Camera-type eye (tissue), 1 donor: ENCODE results near the gene GAR1. TPM values are rescaled to one million over a fixed set of nuclear protein-coding genes. Genes with fewer than 3 reads are reported as not detected.

Experiments used
- total RNA-seq: library from RNA; depleted of rRNA; stranded (reverse); fragments of >200 nt; gene quantifications from one replicate; pipeline ENCODE4 v1.2.3, GENCODE V29; 2014

The GAR1 gene
- 13.9 TPM for total RNA-seq

GRCh38 chr4:109815151-109816081, at the start of gene GAR1:
TSS of gene GAR1 (plus strand) at chr4:109815762. CDS start at chr4:109816165, 403 bp downstream.

GRCh38 chr4:109801895-109802319, 13.7 kb upstream of the GAR1 start, which contains the start of gene CFI:
TSS of gene CFI (minus strand) at chr4:109801999. CDS start at chr4:109801971, 28 bp downstream.

DNA sequence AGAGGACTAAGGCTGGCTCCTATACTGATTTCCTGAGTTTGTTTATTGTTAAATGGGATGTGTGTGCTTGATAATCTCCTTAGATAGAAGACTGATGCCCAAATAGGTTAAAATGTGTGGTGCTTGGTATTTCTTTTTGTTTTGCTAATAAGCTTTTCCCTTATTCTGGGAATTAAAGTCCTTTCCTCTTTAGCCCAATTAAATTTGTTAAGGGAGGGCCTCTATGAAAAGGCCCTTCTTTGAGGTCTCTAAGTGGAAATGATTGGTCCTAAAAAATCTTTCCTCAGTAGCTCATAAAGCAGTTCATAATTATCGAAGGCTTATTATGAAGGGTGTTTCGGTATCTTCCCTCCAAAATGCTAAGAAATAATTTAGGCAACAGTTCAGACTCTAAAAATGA, 12.1 kb downstream of the GAR1 start, which contains the start of gene RRH:
Gene RRH (plus strand): TSS at position 301 of the 400 bp plus-strand sequence. CDS start 56 bp downstream, at position 357.

DNA sequence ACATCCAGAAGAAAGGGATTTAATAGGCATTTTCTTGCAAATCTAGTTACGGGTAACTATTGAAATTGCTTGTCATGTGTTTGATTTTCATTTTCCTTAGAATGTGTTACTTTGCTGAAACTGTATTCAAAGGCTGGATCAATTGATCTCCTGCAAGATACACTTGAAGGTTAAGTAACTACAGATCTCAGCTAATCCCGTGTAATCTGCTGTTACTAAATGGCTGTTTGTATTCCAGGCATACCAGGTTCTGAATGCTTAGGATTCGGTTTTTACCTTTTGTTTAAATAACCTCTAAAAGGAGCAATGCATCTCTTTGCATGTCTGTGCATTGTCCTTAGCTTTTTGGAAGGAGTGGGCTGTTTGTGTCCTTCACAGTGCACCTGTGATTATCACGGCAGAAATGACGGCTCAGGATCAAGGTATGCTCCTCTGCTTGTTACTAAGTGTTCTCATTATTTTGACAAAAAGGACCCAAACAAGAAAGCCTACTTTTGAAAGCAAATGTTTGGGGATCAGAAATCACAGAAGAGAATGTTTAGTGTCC, 32.4 kb downstream of the GAR1 start, which contains the start of gene LRIT3:
Gene LRIT3 (plus strand): TSS at position 212 of the 547 bp plus-strand sequence. CDS start 95 bp downstream, at position 307.

Other genes starting within 250 kb of the GAR1 start
- 34.6 TPM for gene CASP6, start 112.3 kb upstream of the GAR1 start, total RNA-seq
- 36.8 TPM for gene PLA2G12A, start 85.7 kb upstream of the GAR1 start, total RNA-seq
- gene CFI, start 13.8 kb upstream of the GAR1 start, total RNA-seq, result 44.0 TPM
- gene RRH, start 12.2 kb downstream of the GAR1 start, total RNA-seq, result 9.6 TPM
- 5.2 TPM for gene LRIT3, start 32.3 kb downstream of the GAR1 start, total RNA-seq
- 20.8 TPM for gene EGF, start 97.1 kb downstream of the GAR1 start, total RNA-seq